Neural cell (in vitro differentiated cells): Measurements from ENCODE around the gene TENT4B. TPM values are rescaled to one million over a fixed set of nuclear protein-coding genes. Genes with fewer than 3 reads are reported as not detected.
A peak's percentile ranks its signal among the peaks of the same experiment; 100 is the strongest.

Source experiments
- H2AFZ ChIP-seq: fragments of 200-600, 300-800 bp; sonication (generic), shearing (Covaris generic); 2 replicates; pipeline ENCODE4 v1.6.0; 2014; ENCODE audit warnings: low read depth, mild to moderate bottlenecking, antibody characterized with exemption, low read length, moderate library complexity
- H3F3A ChIP-seq: fragments of 200-600 bp; shearing (Covaris generic); 2 replicates; pipeline ENCODE4 v1.6.1; 2016; ENCODE audit warnings: mild to moderate bottlenecking, moderate library complexity, mixed read lengths, antibody characterized with exemption, low read length; ENCODE audit not compliant: insufficient read depth, poor library complexity, severe bottlenecking
- H3K27ac ChIP-seq: fragments of 200-600, 300-800 bp; sonication (generic), shearing (Covaris generic); 2 replicates; pipeline ENCODE4 v1.5.1; 2014; ENCODE audit warnings: mild to moderate bottlenecking, low read length, moderate library complexity
- H3K27me3 ChIP-seq: fragments of 300-800, 200-600 bp; sonication (generic), shearing (Covaris generic); 2 replicates; pipeline ENCODE4 v1.6.0; 2014; ENCODE audit warnings: mild to moderate bottlenecking, low read depth, low read length, moderate library complexity; ENCODE audit not compliant: insufficient read depth
- H3K36me3 ChIP-seq: fragments of 300-800, 200-600 bp; sonication (generic), shearing (Covaris generic); 2 replicates; pipeline ENCODE4 v1.5.1; 2014; ENCODE audit warnings: mild to moderate bottlenecking, antibody characterized with exemption, low read length, moderate library complexity; ENCODE audit not compliant: insufficient read depth
- H3K4me2 ChIP-seq: fragments of 300-800, 200-600 bp; sonication (generic), shearing (Covaris generic); 2 replicates; pipeline ENCODE4 v1.6.0; 2014; ENCODE audit warnings: mild to moderate bottlenecking, low read length
- H3K4me3 ChIP-seq: fragments of 300-800, 200-600 bp; sonication (generic), shearing (Covaris generic); 2 replicates; pipeline ENCODE4 v1.5.1; 2014; ENCODE audit warnings: mild to moderate bottlenecking, low read length, moderate library complexity
- H3K79me2 ChIP-seq: fragments of 200-600 bp; shearing (Covaris generic); replicated peaks from 2 replicates; pipeline ENCODE4 v1.6.0; 2014; ENCODE audit warnings: mild to moderate bottlenecking, low read length, moderate library complexity; ENCODE audit not compliant: insufficient read depth
- H3K9ac ChIP-seq: fragments of 300-800, 200-600 bp; sonication (generic), shearing (Covaris generic); 2 replicates; pipeline ENCODE4 v1.6.1; 2016; ENCODE audit warnings: mild to moderate bottlenecking, low read length, mixed read lengths
- H3K9me2 ChIP-seq: fragments of 200-600 bp; shearing (Covaris generic); 2 replicates; pipeline ENCODE4 v1.6.1; 2016; ENCODE audit warnings: mild to moderate bottlenecking, low read length, mixed read lengths; ENCODE audit not compliant: insufficient read depth
- H3K9me3 ChIP-seq: fragments of 200-600, 300-800 bp; sonication (generic), shearing (Covaris generic); 2 replicates; pipeline ENCODE4 v1.6.1; 2016; ENCODE audit warnings: mild to moderate bottlenecking, mixed run types, low read length, moderate library complexity, mixed read lengths
- H4K20me1 ChIP-seq: fragments of 200-600 bp; shearing (Covaris generic); 2 replicates; pipeline ENCODE4 v1.6.1; 2016; ENCODE audit warnings: mild to moderate bottlenecking, mixed run types; ENCODE audit not compliant: insufficient read depth
- CTCF ChIP-seq: fragments of 450-650 bp; IDR thresholded peaks from 2 replicates; pipeline ENCODE4 v1.5.1; 2014; ENCODE audit warnings: antibody characterized with exemption, mild to moderate bottlenecking, moderate library complexity; ENCODE audit not compliant: poor library complexity, severe bottlenecking
- EP300 ChIP-seq: fragments of 450-650 bp; conservative IDR thresholded peaks from 2 replicates; pipeline ENCODE4 v1.6.1; 2014; ENCODE audit warnings: antibody characterized with exemption, mild to moderate bottlenecking, moderate library complexity; ENCODE audit not compliant: poor library complexity, severe bottlenecking
- EZH2 ChIP-seq: fragments of 200-600, 300-800 bp; shearing (Covaris generic), sonication (generic); IDR thresholded peaks from 2 replicates; pipeline ENCODE4 v1.6.1; 2014; ENCODE audit warnings: antibody characterized with exemption, low read length, borderline replicate concordance, mild to moderate bottlenecking; ENCODE audit not compliant: insufficient read depth, poor library complexity, severe bottlenecking
- MXI1 ChIP-seq: fragments of 450-650 bp; conservative IDR thresholded peaks from 2 replicates; pipeline ENCODE4 v1.6.1; 2014; ENCODE audit warnings: antibody characterized with exemption, mild to moderate bottlenecking; ENCODE audit not compliant: poor library complexity, severe bottlenecking
- POLR2AphosphoS5 ChIP-seq: IDR thresholded peaks from 2 replicates; pipeline ENCODE4 v1.6.1; 2012
- RAD21 ChIP-seq: fragments of 450-650 bp; conservative IDR thresholded peaks from 2 replicates; pipeline ENCODE4 v1.6.1; 2014; ENCODE audit warnings: antibody characterized with exemption, mild to moderate bottlenecking, moderate library complexity
- REST ChIP-seq: IDR thresholded peaks from 2 replicates; pipeline ENCODE4 v1.6.1; 2012; ENCODE audit warnings: borderline replicate concordance
- SMC3 ChIP-seq: fragments of 450-650 bp; conservative IDR thresholded peaks from 2 replicates; pipeline ENCODE4 v1.6.1; 2014; ENCODE audit warnings: antibody characterized with exemption, mild to moderate bottlenecking, moderate library complexity; ENCODE audit not compliant: poor library complexity
- TAF1 ChIP-seq: IDR thresholded peaks from 2 replicates; pipeline ENCODE4 v1.6.1; 2012; ENCODE audit warnings: low read depth
- polyA plus RNA-seq: library from polyadenylated mRNA; depleted of rRNA; stranded (reverse); fragments of >200 nt; gene quantifications from 2 replicates; pipeline ENCODE4 v1.2.3, GENCODE V29; 2014

Gene TENT4B
- polyA plus RNA-seq, 1 donor from 2014 or later, result 16.9 TPM

GRCh38 chr16:50244504-50245416 is 91.7 kb downstream of the TENT4B start:
- H3K9me3 ChIP-seq, result no peaks in the 10 kb centered on the region
- no peak overlapping the region for H2AFZ ChIP-seq
- H3K4me3 ChIP-seq, result no peak overlapping the region
- no peaks in the 10 kb centered on the region for H4K20me1 ChIP-seq
- no peaks in the 10 kb centered on the region for H3K36me3 ChIP-seq
- H3K9ac ChIP-seq, result no peak overlapping the region
- peaks cover 12% of the 10 kb centered on the region for H3K27me3 ChIP-seq
- H3K9me2 ChIP-seq, result no peaks in the 10 kb centered on the region
- no peaks in the 10 kb centered on the region for H3K79me2 ChIP-seq
- H3F3A ChIP-seq, result no peaks in the 10 kb centered on the region
- TF ChIP-seq TAF1, result no peak
- no peak for TF ChIP-seq POLR2AphosphoS5
- TF ChIP-seq RAD21, result no peak
- H3K4me2 ChIP-seq, result no peak overlapping the region
- no peak overlapping the region for H3K27ac ChIP-seq

GRCh38 chr16:50245417-50246298 is 92.6 kb downstream of the TENT4B start:
- Histone ChIP-seq H3K27me3 (peaks cover 12% of the 10 kb centered on the region), H3K4me2 (no peak overlapping the region), H2AFZ (no peak overlapping the region), H3F3A (no peaks in the 10 kb centered on the region), H3K36me3 (no peaks in the 10 kb centered on the region), H3K9ac (peak overlapping the region; percentile 29), H3K79me2 (no peaks in the 10 kb centered on the region), H4K20me1 (no peaks in the 10 kb centered on the region), H3K9me2 (no peaks in the 10 kb centered on the region), H3K4me3 (peak overlapping the region; percentile 64), H3K9me3 (no peaks in the 10 kb centered on the region), H3K27ac (no peak overlapping the region)
- TF ChIP-seq POLR2AphosphoS5 (no peak), RAD21 (no peak), TAF1 (no peak), CTCF (no peak), SMC3 (no peak), REST (no peak), EZH2 (no peak), EP300 (no peak), MXI1 (no peak)
